LHCN-M2 (cell line): ENCODE data around the gene PPP1R1A. TPM values are rescaled to one million over a fixed set of nuclear protein-coding genes. Genes with fewer than 3 reads are reported as not detected.

Experiments
- DNase-seq: peaks from one replicate; pipeline ENCODE4 v3.0.0-alpha.2; 2012; ENCODE audit warnings: low read depth
- total RNA-seq: library from RNA; depleted of rRNA; stranded (reverse); fragments of >200 nt; gene quantifications from 2 replicates; pipeline ENCODE4 v1.2.3, GENCODE V29; 2014

PPP1R1A gene
- total RNA-seq, 1 experiment from 2014 or later, result not detected

DNA sequence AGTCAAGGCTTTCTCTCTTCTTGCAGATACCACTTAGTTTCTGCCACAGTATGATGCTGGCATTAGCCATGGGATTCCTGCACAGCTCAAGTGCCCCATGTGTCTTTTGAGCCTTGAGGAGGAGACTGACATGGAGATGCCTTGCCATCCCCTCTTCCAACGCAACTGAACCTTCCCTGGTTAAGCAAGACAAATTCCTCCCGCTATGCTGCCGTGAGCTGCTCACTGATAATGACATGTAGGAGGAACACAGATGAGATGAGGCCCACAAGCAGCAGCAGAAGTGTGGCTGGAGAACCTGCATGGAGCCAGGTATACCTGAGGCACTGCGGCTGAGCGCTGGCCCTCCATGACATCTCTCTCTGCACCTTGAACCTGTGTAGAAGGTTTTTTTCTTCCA, 15.4 kb upstream of the PPP1R1A start:
- no peak for DNase-seq

GRCh38 chr12:54603173-54603814, 14.8 kb upstream of the PPP1R1A start:
- peak; percentile 67 for DNase-seq

GRCh38 chr12:54602661-54603060, 14.2 kb upstream of the PPP1R1A start:
- DNase-seq, result no peak

DNA sequence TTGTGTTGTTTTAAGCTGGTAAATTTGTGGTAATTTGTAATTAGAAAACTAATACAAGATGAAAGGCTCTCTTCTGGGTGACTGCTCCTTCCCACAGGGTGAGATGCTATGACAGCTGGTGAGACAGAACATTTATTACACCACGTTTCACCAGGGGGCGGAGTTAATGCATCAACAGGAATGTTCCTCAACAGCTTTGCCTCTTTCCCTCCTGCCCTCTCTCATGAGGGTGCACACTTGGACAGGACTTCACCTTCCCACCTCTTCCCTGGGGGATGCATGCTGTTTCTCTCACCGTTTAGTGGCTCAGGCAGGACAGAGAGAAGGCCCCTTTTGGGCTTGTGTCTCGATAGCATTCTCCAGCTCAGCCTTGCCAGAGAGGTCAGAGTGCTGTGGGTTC, 13.4 kb upstream of the PPP1R1A start:
- DNase-seq, result peak; percentile 73

- DNase-seq, result no peak
Measured at GRCh38 chr12:54598970-54599369, 10.5 kb upstream of the PPP1R1A start.

DNA sequence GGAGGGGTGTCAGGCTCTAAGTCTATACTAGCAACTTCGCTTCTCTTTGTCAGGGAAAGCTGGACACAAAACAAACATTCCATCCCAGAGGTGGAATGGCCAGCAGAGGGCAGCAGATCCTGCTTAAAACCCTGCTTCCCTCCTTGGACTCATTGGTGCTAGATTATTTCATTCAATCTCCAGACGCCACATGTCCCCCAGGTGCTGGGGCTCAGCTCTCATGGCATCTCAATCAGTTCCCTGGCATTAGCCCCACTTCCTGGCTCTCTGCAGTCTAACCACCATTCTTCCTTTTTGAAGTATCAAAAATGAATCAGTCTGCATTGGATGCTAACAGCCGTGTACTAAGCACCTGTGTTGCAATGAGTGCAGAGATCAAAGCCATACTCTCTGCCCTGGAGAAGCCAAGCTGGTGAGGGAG, 8.1 kb upstream of the PPP1R1A start:
- DNase-seq, result peak; percentile 44

- no peak for DNase-seq
Measured at GRCh38 chr12:54595471-54595870, 7.0 kb upstream of the PPP1R1A start.

DNA sequence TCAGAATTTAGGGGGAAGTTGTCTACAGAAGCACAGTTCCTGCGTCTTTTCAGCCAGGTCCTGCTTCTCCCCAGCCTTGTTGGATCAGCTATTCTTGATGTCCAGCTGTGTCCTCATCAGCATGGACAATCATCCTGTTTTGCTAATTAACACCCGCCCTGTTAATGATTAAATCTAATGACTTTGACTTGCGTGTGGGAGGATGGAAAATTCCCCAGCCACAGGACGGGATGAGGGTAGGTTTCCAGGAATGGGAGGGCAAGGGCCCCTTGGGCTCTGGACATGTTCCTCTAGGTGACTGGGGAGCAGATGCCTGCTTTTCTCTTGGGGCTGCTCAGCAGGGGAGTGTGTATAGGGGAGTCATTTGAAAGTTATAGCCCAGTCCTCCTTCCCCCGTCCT, 5.3 kb upstream of the PPP1R1A start:
- no peak for DNase-seq

- DNase-seq, result no peak
Measured at GRCh38 chr12:54593135-54593534, 4.7 kb upstream of the PPP1R1A start.

GRCh38 chr12:54592316-54592715, 3.9 kb upstream of the PPP1R1A start:
- peak; percentile 35 for DNase-seq

DNA sequence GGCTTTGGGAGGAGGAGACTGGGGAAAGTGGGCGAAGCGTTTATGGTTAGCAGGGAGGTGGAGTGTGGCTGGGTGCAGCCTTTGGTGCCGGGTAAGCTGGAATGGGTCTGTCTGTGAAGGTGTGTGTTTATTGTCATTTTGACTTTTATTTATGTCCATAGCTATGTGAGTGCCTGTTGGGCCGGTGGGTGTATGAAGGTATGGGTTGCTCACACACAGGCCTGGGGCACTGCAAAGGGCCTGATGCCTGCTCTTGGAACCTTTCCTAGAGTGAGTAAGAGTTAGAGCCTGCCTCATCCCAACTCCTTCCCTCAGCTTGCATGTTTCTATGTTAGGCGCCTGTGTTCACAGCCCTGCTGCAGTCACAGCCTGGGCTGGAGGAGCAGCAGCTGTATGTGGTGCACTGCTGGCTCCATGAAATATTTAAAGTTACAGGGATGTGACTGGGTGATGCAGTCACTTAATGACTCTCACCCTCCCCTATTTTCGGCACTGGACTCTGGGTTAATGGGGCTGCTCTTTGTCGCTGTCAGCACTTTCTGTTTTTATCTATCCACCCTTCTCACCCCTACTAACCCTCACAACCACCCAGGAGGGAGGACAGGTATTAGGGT, 2.6 kb upstream of the PPP1R1A start:
- DNase-seq, result peak; percentile 23

GRCh38 chr12:54589964-54590363, 1.5 kb upstream of the PPP1R1A start:
- DNase-seq, result no peak

DNA sequence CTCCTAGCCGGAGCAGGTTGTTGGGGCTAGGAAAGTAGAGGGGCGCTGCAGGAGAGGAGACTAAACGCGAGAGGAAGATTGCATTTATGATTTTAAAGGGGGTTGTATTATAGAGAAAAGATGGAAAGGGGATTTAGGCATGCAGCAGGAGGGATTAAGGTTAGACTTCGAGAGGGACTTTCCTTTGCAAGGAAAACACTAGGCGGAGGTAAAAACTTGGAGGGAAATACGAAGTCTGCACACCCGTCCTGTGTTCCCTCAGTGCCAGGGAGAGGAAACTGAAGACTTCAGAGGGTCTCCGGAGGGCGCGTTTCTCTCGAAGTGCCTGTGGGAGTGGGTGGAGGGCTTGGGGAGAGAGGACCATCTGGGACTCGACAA, 420 bp upstream of the PPP1R1A start:
- DNase-seq, result no peak

- DNase-seq, result no peak
Measured at GRCh38 chr12:54587315-54587873, 1.1 kb downstream of the PPP1R1A start.

DNA sequence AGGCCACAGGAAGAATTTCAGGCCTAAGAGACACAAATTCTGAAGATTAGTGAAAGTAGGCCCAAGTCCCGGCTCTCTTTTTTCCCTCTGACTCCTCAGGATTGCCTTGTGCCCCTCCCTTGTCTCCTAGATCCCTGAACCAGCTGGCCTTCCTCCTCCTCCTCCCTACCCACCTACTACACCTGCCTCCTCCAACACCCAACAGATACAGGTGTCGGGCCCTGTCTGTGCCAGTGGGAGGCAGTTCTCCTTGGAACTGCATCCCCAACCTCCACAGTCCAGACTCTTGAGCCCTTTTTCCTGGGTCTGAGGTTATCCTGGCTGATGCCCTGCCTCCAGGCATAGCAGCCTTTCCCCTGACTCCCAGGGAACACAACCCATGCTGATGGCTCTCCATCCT, 1.8 kb downstream of the PPP1R1A start:
- no peak for DNase-seq

- DNase-seq, result no peak
Measured at GRCh38 chr12:54585243-54585642, 3.2 kb downstream of the PPP1R1A start.

GRCh38 chr12:54584128-54584527, 4.3 kb downstream of the PPP1R1A start:
- no peak for DNase-seq

GRCh38 chr12:54583726-54584125, 4.7 kb downstream of the PPP1R1A start:
- DNase-seq, result no peak

DNA sequence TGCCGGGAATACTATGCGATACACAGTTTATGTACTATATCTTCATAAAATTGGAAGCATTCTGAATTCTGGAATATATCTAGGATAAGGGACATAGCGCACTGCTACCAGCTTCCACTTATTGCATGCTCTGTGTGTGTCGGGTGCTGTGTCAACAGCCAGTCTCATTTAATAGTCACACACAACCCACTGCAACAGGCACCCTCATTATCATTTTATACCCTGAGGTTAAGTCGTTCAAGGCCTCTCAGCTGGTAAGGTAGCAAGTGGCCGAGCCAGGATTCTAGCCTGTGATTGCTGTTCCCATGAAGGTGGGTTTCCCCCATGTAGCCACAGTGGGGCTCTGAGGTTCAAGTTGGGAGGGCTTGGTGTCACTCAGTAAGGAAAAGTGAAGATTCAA, 7.0 kb downstream of the PPP1R1A start:
- DNase-seq, result no peak

- DNase-seq, result peak; percentile 66
Measured at GRCh38 chr12:54579696-54580333, 8.6 kb downstream of the PPP1R1A start.

DNA sequence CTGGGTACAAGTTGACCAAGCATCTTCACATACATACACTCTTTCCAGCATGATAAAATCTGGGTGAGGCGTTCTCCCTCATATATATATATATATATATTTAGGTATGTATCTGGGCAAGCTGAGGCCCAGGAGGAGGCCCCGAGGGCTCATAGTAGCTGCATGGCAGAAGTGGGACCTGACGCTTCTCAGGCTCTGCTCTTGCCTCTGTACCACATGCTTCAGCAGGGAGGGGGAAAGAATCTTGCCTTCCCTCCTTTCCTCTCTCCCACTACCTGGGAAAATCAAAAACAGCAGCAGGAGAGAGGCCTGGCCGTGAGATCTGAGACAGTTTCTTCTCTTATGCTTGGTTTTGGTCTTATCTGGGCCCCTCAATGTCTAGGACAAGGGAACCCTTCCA, 9.2 kb downstream of the PPP1R1A start:
- DNase-seq, result no peak

DNA sequence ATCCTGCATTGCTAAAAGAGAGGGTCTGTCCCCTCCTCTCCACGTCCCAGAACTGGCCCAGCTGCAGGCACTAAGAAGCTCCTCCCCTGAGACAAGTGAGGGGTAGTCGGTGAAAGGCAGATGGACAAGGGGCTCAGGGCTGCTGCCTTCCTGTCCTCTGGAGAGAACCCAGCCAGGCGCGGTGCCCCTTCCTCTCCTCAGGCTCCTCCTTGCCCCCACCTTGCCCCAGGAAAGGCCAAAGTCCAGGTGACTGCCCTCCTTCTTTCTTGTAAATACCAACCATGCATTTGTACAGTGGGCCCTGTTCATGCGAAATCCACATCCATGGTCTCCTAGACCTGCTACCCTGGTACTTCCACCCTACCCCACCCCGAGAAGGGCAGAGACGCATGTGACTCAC, 9.7 kb downstream of the PPP1R1A start:
- no peak for DNase-seq

DNA sequence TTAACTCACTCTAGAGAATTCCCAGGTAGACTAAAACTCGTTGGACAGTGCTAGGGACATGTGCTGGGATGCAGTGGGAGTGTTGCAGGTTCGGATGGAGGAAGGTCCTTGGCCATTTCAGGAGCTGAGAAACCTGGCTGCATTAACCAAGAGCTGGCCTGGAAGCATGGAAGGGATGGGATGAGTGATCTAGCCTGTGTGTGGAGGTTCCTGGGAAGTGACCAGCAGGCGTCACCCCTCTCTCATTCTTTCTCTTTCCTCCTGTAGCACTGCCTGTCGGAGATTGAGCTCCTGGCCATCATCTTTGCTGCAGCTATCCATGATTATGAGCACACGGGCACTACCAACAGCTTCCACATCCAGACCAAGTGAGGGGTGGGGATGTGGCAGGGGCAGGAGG, 15.6 kb downstream of the PPP1R1A start:
- no peak for DNase-seq
